GM21529 (cell line): ENCODE data around the gene COL5A3.
A peak's percentile ranks its signal among the peaks of the same experiment; 100 is the strongest.
"Not testable (repeated sequence)": the region's sequence is repeated elsewhere in the genome, so short reads cannot be mapped to it uniquely, and the experiment has no call there.

Experiments
- ATAC-seq: cut with Tn5 transposase; IDR thresholded peaks from one replicate; pipeline ENCODE4 v1.9.1; 2021; ENCODE audit not compliant: unreplicated experiment

The COL5A3 gene

DNA sequence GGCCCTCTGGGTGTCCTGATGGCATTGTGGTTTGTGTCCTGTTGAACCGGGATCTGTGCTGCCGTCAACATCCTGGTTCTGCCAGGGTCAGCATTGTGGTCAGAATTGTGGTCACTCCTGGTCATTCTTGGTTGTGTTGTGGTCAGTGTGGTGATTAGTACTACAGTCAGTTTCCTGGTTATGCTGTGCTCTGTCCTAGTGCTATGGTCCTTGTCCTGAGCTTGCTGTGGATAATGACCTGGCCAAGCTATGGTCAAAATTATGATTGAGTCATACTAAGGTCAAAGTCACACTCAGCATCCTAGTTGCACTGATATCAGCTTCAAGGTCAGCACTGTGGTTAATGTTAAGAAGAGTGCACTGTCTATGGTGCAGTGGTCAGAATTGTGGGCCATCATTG is 69.5 kb downstream of the COL5A3 start:
- no peak for ATAC-seq

DNA sequence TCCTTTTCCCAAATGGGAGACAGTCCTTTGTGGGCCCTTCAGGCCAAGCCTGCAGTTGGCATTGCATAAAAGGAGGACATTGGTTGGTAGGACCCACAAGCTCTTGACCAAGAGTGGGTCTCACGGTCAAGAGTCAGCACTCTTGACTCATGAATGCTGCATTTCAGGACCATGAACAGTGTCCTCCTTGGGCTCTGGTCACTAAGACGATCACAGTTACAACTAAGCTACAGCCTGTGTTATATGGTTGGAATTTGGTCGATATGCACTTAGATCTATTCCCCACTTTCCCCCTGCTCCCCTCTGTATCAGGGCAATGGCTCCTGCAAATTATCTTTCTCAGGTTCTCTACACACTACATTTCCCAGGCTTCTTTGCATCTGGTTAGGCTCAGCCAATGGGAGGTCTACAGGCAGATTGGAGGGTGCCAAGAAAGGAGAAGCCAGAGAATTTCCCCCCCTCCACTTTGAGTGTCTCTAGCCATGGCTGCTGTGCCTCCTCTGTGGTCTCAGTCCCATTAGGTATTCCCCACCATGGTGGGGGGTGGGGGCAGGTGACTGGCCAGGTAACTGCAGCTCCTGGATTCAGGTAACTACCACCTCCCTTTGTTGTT is 70.9 kb downstream of the COL5A3 start:
- no peak for ATAC-seq

GRCh38 chr19:9937001-9937411 is 73.3 kb downstream of the COL5A3 start:
- ATAC-seq = no peak

DNA sequence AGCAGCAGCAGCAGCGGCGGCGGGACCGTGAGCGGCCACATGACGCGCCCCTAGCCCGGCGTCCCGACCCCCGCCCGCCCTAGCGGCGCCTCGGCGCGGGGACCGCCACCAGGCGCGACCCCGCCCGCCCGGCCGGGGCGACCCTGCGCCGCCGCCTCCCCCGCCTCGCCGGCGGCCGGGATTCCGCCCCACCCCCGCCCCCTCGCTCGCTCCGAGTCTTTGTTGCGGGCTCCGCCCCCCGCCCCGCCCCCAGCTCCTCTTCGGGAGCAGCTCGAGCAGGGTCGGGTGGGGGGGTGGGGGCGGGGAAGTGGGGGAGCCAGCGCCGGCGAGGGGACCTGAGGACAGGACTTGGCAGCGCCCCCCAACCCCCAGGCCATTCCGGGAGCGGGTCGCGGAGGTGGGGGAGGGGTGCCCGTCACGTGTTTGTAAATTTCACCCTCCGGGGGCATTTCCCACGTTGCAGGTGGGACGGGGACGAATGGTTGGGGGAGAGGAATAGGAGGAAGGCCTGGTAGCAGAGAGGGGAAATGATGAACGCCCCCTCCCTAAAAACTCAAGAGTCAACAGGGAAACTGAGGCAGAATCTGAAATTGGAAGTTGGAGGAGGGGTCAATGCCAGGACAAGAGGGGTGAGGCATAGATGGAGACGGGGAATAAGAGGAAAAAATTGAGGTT is 73.8 kb downstream of the COL5A3 start, which contains the start of gene OLFM2:
TSS of gene OLFM2 (minus strand) at position 190 of the 675 bp plus-strand sequence. CDS start at position 41, 149 bp downstream.
- ATAC-seq = no peak

DNA sequence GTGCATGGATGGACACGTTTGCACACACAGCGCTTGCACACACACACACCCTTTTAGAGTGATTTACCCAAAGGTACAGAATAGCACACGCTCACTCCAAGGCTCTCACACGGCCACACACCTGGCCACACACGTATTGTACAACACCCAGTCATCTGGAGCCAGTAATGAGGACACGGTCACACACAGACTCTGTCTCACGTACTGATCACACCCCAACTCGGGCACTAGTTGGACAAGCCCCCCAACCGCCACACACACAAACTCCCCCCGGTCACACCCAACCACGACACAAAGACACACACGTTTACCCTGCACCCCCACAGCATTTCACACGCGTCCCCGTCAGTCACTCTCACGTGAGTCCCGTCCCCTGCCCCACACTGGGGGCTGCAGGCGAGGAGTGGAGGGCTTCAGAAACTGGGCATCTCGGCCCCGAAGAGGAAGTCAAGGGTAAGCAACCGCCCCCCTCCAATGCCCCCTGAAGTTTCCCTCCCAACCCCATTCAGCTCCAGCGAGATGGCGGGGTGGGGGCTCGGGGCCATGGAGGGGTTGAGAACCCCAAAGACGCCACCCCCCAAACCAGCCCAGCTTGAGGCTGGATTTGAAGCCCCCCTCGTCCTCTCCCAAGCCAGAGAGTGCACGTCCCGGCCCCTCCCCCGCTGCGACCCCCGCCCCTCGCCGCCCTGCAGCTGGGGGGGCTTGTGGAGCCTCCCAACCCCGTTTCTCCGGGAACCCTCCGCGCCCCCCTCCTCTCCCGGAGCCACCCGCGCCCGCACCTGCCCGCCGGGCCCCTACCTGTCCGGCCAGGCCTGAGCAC is 74.6 kb downstream of the COL5A3 start:
- no peak for ATAC-seq

DNA sequence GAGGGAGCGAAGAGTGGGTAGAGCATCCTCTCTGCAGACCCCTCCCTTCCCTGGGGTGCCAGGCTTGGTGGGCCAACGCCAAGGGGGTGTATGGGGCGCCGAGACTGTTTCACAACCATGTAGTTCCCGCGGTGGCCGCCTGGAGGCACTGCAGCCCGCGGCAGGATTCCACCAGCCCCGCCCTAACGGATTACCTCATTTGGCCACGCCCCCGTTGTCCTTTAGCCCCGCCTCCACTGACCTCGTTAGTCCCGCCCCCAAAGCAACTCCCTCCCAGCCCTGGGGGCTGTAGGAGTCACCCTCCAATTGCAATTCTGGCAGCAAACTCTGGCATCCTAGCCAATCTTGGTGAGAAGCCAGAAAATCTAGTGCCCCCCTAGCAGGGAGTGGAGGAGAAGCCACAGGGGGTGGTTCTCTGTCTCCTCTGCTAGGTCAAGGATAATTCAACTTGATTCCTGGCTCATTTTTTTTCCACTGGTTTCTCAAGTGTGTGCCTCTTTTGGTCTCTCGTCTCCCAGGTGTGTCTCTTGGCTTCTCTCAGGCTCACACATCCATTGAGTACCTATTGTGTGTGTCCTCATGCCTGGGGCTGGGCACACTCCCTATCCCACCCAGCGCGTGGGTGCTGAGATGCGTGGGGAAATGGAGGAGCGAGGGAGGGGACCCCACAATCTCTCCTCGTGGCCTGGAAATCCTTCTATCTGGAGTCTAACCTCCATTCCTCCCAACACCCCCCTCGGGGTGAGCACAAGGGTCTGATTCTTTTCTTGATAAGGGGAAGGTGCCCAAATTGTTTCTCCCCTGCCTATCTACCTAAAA is 76.0 kb downstream of the COL5A3 start:
- no peak for ATAC-seq

DNA sequence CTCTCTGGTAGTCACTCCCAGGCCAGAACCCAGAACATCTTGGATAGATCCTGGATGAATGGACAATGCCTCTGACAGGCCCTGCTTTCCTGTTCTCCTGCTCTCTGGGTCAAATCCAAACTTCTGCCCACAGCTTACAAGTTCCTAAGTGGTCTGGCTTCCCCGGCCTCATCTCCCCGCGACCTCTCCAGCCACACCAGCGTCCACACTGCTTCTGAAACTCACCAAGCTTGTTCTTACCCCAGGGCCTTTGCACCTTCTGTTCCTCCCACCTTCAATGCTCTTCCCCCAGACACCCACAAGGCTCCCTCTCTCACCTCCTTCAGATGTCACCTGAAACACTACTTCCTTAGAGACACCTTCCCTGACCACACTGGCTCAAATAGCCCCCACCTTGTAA is 77.5 kb downstream of the COL5A3 start:
- no peak for ATAC-seq

GRCh38 chr19:9931629-9932028 is 78.7 kb downstream of the COL5A3 start:
- no peak for ATAC-seq

- ATAC-seq = no peak
Observed at GRCh38 chr19:9923440-9923839, 86.9 kb downstream of the COL5A3 start.

DNA sequence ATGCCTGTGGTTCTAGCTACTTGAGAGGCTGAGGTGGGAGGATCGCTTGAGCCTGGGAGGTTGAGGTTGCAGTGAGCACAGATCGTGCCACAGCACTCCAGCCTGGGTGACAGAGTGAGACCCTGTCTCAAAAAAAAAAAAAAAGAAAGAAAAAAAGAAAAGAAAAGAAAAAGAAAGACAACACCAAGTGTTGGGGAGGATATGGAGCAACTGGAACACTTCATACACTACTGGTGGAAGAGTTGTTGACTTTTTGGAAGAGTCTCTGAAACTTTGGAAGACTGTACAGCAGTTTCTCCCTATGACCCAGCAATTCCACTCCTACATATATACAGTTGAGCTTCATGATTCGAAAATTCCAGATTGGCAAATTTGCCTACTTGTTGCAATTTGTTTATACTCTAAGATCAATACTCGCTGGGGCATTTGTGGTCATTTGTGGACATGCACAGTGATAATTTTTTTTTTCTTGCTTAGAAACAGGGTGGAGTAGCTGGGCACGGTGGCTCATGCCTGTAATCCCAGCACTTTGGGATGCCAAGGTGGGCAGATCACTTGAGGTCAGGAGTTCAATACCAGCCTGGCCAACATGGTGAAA is 87.4 kb downstream of the COL5A3 start:
- ATAC-seq = not testable (repeated sequence)

GRCh38 chr19:9917321-9917720 is 93.0 kb downstream of the COL5A3 start:
- ATAC-seq = no peak

DNA sequence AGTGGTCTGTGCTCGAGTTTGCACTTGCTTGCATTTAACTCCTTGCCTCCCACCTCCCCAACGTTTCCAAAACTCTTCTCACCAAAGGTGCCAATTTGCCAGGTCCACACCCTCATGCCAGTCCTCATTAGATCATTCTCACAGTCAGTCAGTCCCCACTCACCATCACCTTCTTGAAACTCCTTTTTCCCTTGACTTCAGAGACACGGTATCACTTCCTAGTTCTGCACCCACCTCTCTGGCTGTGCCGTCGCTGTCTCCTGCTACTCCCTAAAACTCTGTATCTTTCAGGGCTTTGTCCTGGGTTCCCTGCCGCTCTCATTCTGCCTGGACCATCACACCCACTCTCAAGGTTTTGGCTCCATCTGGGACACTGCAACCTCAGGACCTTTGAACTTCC is 93.6 kb downstream of the COL5A3 start:
- ATAC-seq = no peak

DNA sequence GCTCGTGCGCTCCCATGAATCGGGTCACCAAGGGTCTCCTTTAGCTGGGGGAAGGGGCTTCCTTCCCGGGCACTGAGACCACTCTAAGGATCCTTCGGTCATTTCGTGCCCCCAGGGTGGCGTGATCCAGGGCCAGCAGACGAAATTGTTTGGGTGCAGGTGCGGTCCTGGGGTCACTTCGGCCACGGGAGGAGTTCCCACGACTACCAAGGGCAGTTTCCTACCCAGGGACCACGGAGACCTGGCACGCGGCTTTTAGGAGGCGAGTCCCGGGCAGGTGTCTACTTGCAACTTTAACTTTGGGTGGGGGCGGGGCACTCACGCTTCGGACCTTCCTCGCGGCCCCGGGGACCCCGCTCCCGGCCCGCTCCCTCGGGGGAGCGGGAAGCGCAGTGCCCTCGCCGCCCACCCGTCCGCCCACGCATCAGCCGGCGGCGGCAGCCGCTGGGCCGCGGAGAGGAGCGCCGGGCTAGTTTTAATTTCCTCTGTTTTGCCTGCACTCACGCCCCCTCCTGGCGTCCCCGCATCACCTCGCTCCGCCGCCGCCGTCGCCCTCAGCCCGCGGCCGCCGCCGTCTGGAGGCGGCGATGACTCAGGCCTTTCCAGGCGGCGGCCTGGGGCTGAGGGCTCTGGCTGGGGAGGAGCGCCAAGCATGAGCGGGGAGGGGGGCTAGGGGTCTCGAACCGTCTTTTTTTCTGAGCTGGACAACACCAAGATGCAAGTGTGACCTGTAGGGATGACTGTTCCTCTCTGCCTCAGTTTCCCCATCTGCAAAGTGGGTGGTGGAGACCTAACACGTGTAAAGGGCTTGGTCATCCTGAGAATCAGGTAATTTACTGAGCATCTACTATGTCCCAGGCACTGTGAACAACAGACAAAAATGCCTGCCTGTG is 95.7 kb downstream of the COL5A3 start:
- ATAC-seq = peak; percentile 65

GRCh38 chr19:9914001-9914314 is 96.3 kb downstream of the COL5A3 start:
- no peak for ATAC-seq

DNA sequence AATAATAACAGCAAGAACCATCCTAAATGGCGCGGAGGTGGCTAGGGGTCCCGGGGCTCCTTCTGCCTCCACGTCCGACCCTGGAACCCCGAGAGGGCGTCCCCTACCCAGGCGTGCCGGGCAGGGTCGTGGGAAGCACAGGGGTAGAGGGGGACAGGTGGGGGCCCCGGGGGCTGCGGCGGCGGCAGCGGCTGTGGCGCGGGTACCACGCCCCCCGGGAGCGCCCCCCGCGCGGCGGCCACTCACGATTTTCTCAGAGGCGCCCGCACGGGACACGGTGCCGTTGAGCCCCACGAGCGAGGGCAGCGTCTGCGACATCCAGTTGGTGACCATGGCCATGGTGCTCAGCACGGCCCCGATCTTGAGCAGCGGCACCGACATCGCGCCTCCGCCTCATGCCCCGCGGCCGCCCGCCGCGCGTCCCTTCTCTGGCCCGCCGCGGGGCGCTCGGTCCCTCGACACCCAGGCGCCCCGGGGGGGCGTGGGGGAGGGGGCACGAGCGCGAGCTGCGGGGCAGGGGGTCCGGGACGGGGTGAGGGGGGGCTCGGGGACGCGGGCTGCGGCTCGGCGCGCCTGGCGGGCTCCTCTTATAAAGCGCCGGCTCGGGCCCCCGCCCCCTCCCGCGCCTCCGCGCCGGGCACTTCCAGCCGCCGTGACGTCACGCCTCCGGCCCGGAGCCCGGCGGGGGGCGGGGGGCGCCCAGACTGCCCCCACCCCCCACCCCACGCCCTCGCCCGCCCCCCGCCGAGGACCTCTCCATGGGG is 96.9 kb downstream of the COL5A3 start:
- no peak for ATAC-seq

DNA sequence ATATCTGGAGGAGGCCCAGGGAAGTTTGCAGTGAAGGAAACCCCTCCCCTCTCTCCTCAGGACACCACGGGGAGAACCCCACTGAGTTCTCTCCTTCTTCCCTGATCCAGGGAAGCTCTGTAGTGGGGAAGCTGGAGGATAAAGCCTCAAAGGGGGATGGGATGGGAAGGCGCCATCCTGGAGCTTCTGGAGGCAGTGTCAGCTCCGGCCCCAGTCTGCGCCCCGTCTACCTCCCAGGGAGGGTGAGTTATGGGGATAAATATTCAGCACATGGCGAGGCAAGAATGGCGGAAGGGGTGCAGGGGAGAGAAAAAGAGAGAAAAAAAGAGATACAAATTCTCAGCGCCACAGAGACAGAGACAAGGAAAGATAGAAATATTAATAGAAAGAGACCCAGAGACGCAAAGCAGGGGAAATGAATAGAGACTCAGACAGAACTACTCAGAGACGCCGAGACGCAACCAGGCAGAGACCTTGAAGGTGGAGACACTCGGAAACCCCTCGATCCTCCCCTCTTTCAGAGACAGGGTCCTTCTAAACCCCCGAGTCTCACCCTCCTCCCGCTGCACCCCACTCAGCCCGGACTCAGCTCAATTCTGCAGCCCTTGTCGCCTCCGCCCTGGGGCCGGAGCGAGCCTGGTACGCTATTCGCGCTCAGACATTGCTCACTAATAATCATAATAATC is 97.6 kb downstream of the COL5A3 start:
- no peak for ATAC-seq

DNA sequence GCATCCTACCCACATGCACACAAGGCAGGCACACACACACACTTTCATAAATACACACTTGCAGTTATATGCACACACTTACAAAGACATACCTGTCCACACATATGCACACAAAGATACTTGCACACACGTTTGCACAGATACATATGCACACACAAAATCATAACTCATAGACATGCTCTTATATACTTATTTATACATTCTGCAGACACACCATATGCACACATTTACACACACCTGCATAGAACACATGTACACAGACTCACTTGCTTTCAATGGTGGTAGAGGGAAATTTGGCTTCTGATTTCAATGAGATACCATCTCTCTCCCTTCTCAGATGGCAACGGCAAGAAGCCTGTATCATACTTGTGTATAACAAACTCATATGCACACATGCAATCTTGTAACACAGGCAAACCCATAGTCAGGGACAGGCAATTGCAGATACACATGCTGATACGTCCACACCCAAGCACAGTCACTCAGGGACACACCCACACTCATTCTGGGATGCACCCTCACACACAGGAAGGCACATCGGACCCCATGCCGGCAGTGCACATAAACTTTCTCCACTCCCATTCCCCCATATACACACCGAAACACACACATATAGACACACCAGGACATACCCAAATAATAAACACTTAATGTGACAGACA is 98.6 kb downstream of the COL5A3 start:
- no peak for ATAC-seq

GRCh38 chr19:9910625-9911024 is 99.7 kb downstream of the COL5A3 start:
- no peak for ATAC-seq
